GM12878 (cell line): ENCODE measurements around the gene BCKDHB. TPM values are rescaled to one million over a fixed set of nuclear protein-coding genes. Genes with fewer than 3 reads are reported as not detected.

Experiments
- ATAC-seq: fragments of 200-7000 bp; cut with Tn5 transposase; 3 replicates; pipeline ENCODE4 v1.9.1; 2020; ENCODE audit warnings: mild to moderate bottlenecking, moderate library complexity
- BruUV-seq: library from RNA; stranded (reverse); fragments of 400-500 nt; replicated peaks from 2 replicates; lab custom pipeline; 2021; lab: Mats Ljungman, UMichigan
- CTCF ChIA-PET: fragments of 300-600 bp; sonication (Branson Sonifier 250); formaldehyde crosslinking; extraction: SDS; loops from one replicate; lab custom pipeline; 2021; ENCODE audit warnings: inconsistent platforms; lab: Yijun Ruan, JAX
- POLR2A ChIA-PET: fragments of 350-600 bp; formaldehyde crosslinking; extraction: SDS; loops from one replicate; lab custom pipeline; 2021; ENCODE audit warnings: inconsistent platforms; lab: Charles Lee
- RAD21 ChIA-PET: fragments of 300-600 bp; sonication (Branson Sonifier 250); formaldehyde crosslinking; loops from one replicate; lab custom pipeline; 2023; ENCODE audit warnings: antibody characterized with exemption; ENCODE audit not compliant: unreplicated experiment; lab: Charles Lee
- SMC1A ChIA-PET: fragments of 300-600 bp; sonication (Branson Sonifier 250); formaldehyde crosslinking; loops from one replicate; lab custom pipeline; 2023; ENCODE audit not compliant: unreplicated experiment, uncharacterized antibody; lab: Charles Lee
- DNase-seq: peaks from one replicate; pipeline ENCODE4 v3.0.0-alpha.2; 2011; ENCODE audit warnings: low read depth, low spot score
- FAIRE-seq: peaks from 3 replicates; lab custom pipeline; 2011; peaks lifted over from hg19 to GRCh38; lab: Jason Lieb, UNC
- H2AFZ ChIP-seq: 2 replicates; pipeline ENCODE4 v1.6.0; 2011; ENCODE audit warnings: low read depth, low read length, control low read depth; ENCODE audit not compliant: control insufficient read depth
- H3K27ac ChIP-seq: 2 replicates; pipeline ENCODE4 v1.5.1; 2011; ENCODE audit warnings: control low read depth; ENCODE audit not compliant: control insufficient read depth, insufficient read depth
- H3K27me3 ChIP-seq, 2 experiments: replicated peaks in 1 of 2; 2 replicates each; pipeline versions ENCODE4 v1.6.0 to v1.6.1; 2011; ENCODE audit warnings: low read length in 1 of 2; ENCODE audit not compliant: control insufficient read depth in 2 of 2, insufficient read depth in 2 of 2
- H3K36me3 ChIP-seq, 2 experiments: 2 replicates each; pipeline ENCODE4 v1.5.1; 2011; ENCODE audit warnings: low read length in 1 of 2; ENCODE audit not compliant: control insufficient read depth in 2 of 2, insufficient read depth in 2 of 2
- H3K4me1 ChIP-seq: 2 replicates; pipeline ENCODE4 v1.6.1; 2011; ENCODE audit warnings: mild to moderate bottlenecking, low read length, moderate library complexity, mixed read lengths; ENCODE audit not compliant: control insufficient read depth, insufficient read depth
- H3K4me2 ChIP-seq: 2 replicates; pipeline ENCODE4 v1.6.0; 2011; ENCODE audit warnings: control low read depth; ENCODE audit not compliant: control insufficient read depth, insufficient read depth
- H3K4me3 ChIP-seq: fragments of 200-600 bp; sonication (generic); 2 replicates; pipeline ENCODE4 v1.5.1; 2016
- H3K79me2 ChIP-seq: 2 replicates; pipeline ENCODE4 v1.6.0; 2011; ENCODE audit warnings: low read length; ENCODE audit not compliant: control insufficient read depth, insufficient read depth
- H3K9ac ChIP-seq: 2 replicates; pipeline ENCODE4 v1.8.0; 2011; ENCODE audit warnings: low read length, control low read depth, mixed read lengths; ENCODE audit not compliant: control insufficient read depth, insufficient read depth
- H3K9me3 ChIP-seq: replicated peaks from 3 replicates; pipeline ENCODE4 v1.5.1; 2011; ENCODE audit warnings: mild to moderate bottlenecking, low read length; ENCODE audit not compliant: control insufficient read depth, insufficient read depth
- H4K20me1 ChIP-seq: 2 replicates; pipeline ENCODE4 v1.6.0; 2011; ENCODE audit not compliant: control insufficient read depth, insufficient read depth
- EZH2 ChIP-seq: IDR thresholded peaks from 2 replicates; pipeline ENCODE4 v1.6.1; 2012; ENCODE audit warnings: low read depth, mild to moderate bottlenecking, control low read depth, inconsistent platforms, low read length, borderline replicate concordance; ENCODE audit not compliant: control insufficient read depth
- FOXK2 ChIP-seq: fragments of 450-650 bp; IDR thresholded peaks from 2 replicates; pipeline ENCODE4 v1.6.1; 2017; ENCODE audit warnings: mild to moderate bottlenecking, moderate library complexity
- HDAC2 ChIP-seq: fragments of 200-600 bp; sonication (generic); IDR thresholded peaks from 2 replicates; pipeline ENCODE4 v1.6.1; 2017
- HDAC6 ChIP-seq: fragments of 200-600 bp; sonication (generic); IDR thresholded peaks from one replicate; pipeline ENCODE4 v1.8.0; 2017; ENCODE audit warnings: antibody characterized with exemption; ENCODE audit not compliant: unreplicated experiment
- IKZF1 ChIP-seq: fragments of 450-650 bp; conservative IDR thresholded peaks from 2 replicates; pipeline ENCODE4 v1.6.1; 2017; ENCODE audit warnings: antibody characterized with exemption, mild to moderate bottlenecking
- MEF2B ChIP-seq: fragments of 450-650 bp; IDR thresholded peaks from 2 replicates; pipeline ENCODE4 v1.6.1; 2018; ENCODE audit warnings: mild to moderate bottlenecking, moderate library complexity; ENCODE audit not compliant: partially characterized antibody, poor library complexity, severe bottlenecking
- NBN ChIP-seq: fragments of 450-650 bp; IDR thresholded peaks from 2 replicates; pipeline ENCODE4 v1.6.1; 2016
- NFXL1 ChIP-seq: fragments of 450-650 bp; IDR thresholded peaks from 2 replicates; pipeline ENCODE4 v1.6.1; 2017; ENCODE audit warnings: antibody characterized with exemption, mild to moderate bottlenecking, borderline replicate concordance
- NFYB ChIP-seq: IDR thresholded peaks from 2 replicates; pipeline ENCODE4 v1.6.1; 2011; ENCODE audit warnings: low read depth, mild to moderate bottlenecking, low read length, improper control_type of control experiment, moderate library complexity; ENCODE audit not compliant: insufficient read depth
- POLR2AphosphoS5 ChIP-seq: IDR thresholded peaks from 2 replicates; pipeline ENCODE4 v1.6.1; 2011; ENCODE audit warnings: mild to moderate bottlenecking, low read length, inconsistent platforms
- SMC3 ChIP-seq: IDR thresholded peaks from 2 replicates; pipeline ENCODE4 v1.6.1; 2011; ENCODE audit warnings: low read length, improper control_type of control experiment, borderline replicate concordance
- TCF7 ChIP-seq: IDR thresholded peaks from 2 replicates; pipeline ENCODE4 v1.6.1; 2014; ENCODE audit warnings: antibody characterized with exemption, borderline replicate concordance
- ZSCAN29 ChIP-seq: fragments of 450-650 bp; IDR thresholded peaks from 2 replicates; pipeline ENCODE4 v1.6.1; 2017; ENCODE audit warnings: mild to moderate bottlenecking, moderate library complexity
- in situ Hi-C: fragments of 300-500 bp; cut with MboI; formaldehyde crosslinking; loops from 9 replicates; pipeline ENCODE4 v1.14.3; 2018; ENCODE audit warnings: mixed read lengths
- intact Hi-C: fragments of 100-400 bp; cut with micrococcal nuclease; formaldehyde crosslinking; loops from one replicate; pipeline ENCODE4 v1.14.2; 2022; ENCODE audit not compliant: unreplicated experiment
- polyA plus RNA-seq, 11 experiments: library from polyadenylated mRNA; depleted of rRNA in 4 of 11; unstranded in 6 of 11; stranded (reverse) in 5 of 11; fragments of >200 nt; fragmentation: Nextera tagmentation in 4 of 11; fragmentation: Illumina TruSeq in 1 of 11; extraction: Ambion mirVana in 4 of 11; extraction: Trizol in 1 of 11; gene quantifications; 1 replicate in 1 of 11; 2 replicates in 10 of 11; pipeline versions ENCODE4 v1.2.1 to v1.2.3, GENCODE V29; 2011 to 2016; ENCODE audit warnings: inconsistent platforms in 2 of 11, missing spikeins in 2 of 11, low read depth in 1 of 11
- total RNA-seq, 4 experiments: library from RNA; depleted of rRNA in 3 of 4; stranded (reverse); fragments of >200 nt in 3 of 4; fragmentation: Illumina TruSeq in 1 of 4; extraction: Trizol in 1 of 4; gene quantifications; 2 replicates each; pipeline versions ENCODE4 v1.2.1 to v1.2.3, GENCODE V29; 2013 to 2021
- TF ChIP-seq, protein P1 (sequence below): IDR thresholded peaks from 2 replicates; pipeline ENCODE4 v1.6.1; 2011; ENCODE audit warnings: low read depth, low read length, improper control_type of control experiment, borderline replicate concordance
- TF ChIP-seq, protein P2 (sequence below): fragments of 450-650 bp; formaldehyde crosslinking; IDR thresholded peaks from 2 replicates; pipeline ENCODE4 v1.4.0; 2020; ENCODE audit warnings: mild to moderate bottlenecking, moderate library complexity

The BCKDHB gene
- total and polyA plus RNA-seq, 10 of the 15 experiments (the other 5 are each of a cell fraction or from before 2014, with no cell fraction given), result 12.9 to 57.1 (median 25.3) TPM

GRCh38 chr6:80376411-80376810 lies 269.9 kb downstream of the BCKDHB start:
- BruUV-seq, result no TSS peak
- in situ Hi-C loops (no loop called here), intact Hi-C loops (no loop called here)
- DNase-seq (no peak), FAIRE-seq (no peak), ATAC-seq (no peak)
- Histone ChIP-seq H3K9me3 (no peaks in the 10 kb centered on the region), H3K4me3 (no peak overlapping the region), H3K4me2 (no peak overlapping the region), H3K27me3 (no peaks in the 10 kb centered on the region), H3K4me1 (no peaks in the 10 kb centered on the region), H4K20me1 (no peaks in the 10 kb centered on the region), H3K9ac (no peak overlapping the region), H3K79me2 (no peaks in the 10 kb centered on the region), H2AFZ (no peak overlapping the region), H3K36me3 (no peaks in the 10 kb centered on the region), H3K27ac (no peak overlapping the region)
- ChIA-PET CTCF (no interaction called here), RAD21 (no interaction called here), POLR2A (no interaction called here), SMC1A (no interaction called here)
- no peak for TF ChIP-seq IKZF1
- no peak for TF ChIP-seq TCF7
- no peak for TF ChIP-seq SMC3
- TF ChIP-seq, protein P1, sequence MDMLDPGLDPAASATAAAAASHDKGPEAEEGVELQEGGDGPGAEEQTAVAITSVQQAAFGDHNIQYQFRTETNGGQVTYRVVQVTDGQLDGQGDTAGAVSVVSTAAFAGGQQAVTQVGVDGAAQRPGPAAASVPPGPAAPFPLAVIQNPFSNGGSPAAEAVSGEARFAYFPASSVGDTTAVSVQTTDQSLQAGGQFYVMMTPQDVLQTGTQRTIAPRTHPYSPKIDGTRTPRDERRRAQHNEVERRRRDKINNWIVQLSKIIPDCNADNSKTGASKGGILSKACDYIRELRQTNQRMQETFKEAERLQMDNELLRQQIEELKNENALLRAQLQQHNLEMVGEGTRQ, result no peak
- no peak for TF ChIP-seq HDAC2
- TF ChIP-seq FOXK2, result no peak
- TF ChIP-seq EZH2, result no peak
- no peak for TF ChIP-seq POLR2AphosphoS5
- TF ChIP-seq HDAC6, result no peak
- TF ChIP-seq ZSCAN29, result no peak
- TF ChIP-seq NBN, result no peak
- TF ChIP-seq NFYB, result no peak
- no peak for TF ChIP-seq MEF2B
- no peak for TF ChIP-seq NFXL1
- TF ChIP-seq, protein P2, sequence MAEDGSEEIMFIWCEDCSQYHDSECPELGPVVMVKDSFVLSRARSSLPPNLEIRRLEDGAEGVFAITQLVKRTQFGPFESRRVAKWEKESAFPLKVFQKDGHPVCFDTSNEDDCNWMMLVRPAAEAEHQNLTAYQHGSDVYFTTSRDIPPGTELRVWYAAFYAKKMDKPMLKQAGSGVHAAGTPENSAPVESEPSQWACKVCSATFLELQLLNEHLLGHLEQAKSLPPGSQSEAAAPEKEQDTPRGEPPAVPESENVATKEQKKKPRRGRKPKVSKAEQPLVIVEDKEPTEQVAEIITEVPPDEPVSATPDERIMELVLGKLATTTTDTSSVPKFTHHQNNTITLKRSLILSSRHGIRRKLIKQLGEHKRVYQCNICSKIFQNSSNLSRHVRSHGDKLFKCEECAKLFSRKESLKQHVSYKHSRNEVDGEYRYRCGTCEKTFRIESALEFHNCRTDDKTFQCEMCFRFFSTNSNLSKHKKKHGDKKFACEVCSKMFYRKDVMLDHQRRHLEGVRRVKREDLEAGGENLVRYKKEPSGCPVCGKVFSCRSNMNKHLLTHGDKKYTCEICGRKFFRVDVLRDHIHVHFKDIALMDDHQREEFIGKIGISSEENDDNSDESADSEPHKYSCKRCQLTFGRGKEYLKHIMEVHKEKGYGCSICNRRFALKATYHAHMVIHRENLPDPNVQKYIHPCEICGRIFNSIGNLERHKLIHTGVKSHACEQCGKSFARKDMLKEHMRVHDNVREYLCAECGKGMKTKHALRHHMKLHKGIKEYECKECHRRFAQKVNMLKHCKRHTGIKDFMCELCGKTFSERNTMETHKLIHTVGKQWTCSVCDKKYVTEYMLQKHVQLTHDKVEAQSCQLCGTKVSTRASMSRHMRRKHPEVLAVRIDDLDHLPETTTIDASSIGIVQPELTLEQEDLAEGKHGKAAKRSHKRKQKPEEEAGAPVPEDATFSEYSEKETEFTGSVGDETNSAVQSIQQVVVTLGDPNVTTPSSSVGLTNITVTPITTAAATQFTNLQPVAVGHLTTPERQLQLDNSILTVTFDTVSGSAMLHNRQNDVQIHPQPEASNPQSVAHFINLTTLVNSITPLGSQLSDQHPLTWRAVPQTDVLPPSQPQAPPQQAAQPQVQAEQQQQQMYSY (CRISPR knock-in tag), result no peak
